Measurements from ENCODE around the gene TSKU.

DNA sequence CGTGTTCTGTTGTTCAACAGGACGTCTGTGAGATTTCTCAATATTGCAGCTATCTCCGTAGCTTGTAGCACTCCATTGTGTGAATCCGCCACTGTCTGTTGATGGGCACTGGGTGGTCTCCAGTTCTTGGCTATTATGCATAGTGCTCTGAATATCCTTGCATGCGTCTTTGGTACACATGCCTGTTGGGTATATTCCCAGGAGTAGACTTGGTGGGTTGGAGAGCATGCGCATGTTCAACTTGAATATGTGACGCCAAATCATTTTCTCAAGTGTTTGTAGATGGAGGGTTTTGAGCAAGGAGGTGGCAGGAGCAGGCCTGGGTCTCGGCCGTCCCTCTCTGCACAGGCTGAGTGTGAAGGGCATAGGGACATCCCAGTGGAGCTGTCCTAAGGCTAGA lies 24.8 kb upstream of the TSKU start:
- TF ChIP-seq POLR2A (IDR thresholded peaks at IDR 0.05; ENCODE audit: low read length) (no peak), GATA1 (IDR thresholded peaks at IDR 0.05; ENCODE audit: low read depth, low read length) (no peak)
